Right ventricle myocardium inferior (tissue), 1 donor: ENCODE measurements around the gene TREX2. TPM values are rescaled to one million over a fixed set of nuclear protein-coding genes. Genes with fewer than 3 reads are reported as not detected.
A peak's percentile ranks its signal among the peaks of the same experiment; 100 is the strongest.

ENCODE experiments used
- ATAC-seq: fragments of 200-7000 bp; cut with Tn5 transposase; one replicate; pipeline ENCODE4 v1.9.1; 2020; ENCODE audit warnings: mild to moderate bottlenecking, moderate library complexity
- DNase-seq: peaks from one replicate; pipeline ENCODE4 v3.0.0; 2021; ENCODE audit errors: missing footprints
- intact Hi-C: fragments of 100-400 bp; cut with DNase I; formaldehyde crosslinking; loops from one replicate; pipeline ENCODE4 v1.11.0; 2022
- total RNA-seq: library from RNA; stranded (reverse); fragmentation: NEBNext Ultra II Directional; extraction: Animal tissue kit (Norgen Biotek cat#: 25700); gene quantifications from one replicate; pipeline ENCODE4 v1.2.1, GENCODE V29; 2021
- donor health status: DM: no; HTN: yes; CAD: no; lungs with severe emphysema.

The TREX2 gene
- total RNA-seq, 1 donor from 2014 or later: not detected

GRCh38 chrX:153458476-153458875, 12.6 kb upstream of the TREX2 start:
- ATAC-seq: no peak
- intact Hi-C loops: no loop called here
- no peak for DNase-seq

DNA sequence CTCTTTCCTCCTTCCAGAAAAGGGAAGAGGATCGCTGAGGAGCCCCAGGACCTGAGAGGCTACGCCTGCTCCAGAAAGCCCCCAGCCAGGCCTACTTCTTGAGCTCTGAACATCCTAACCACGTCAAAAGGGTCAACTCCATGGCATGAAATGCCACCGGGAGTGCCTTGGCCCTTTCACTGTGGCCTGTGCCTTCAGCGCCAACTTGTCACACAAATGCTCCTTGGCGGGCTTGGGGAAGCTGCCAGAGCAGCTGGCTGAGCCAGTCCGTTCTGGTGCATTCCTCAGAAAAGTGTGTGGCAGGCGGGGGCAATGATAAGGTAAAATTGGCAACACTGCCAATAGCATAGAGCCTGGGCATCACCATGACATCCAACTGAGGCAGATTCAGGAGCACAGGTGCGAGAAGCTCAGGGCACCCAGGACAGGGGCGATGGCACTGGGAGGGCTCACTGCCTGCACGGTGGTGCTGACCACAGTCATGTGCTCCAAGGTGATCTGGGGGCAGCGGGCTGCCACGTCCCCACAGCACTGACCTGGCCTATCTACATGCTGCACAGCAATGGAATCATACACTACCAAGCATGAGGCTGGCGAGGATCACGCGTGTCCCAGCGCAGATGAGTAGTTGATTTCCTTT, 12.1 kb upstream of the TREX2 start:
- ATAC-seq (no peak), DNase-seq (no peak)
- intact Hi-C loops: no loop called here

DNA sequence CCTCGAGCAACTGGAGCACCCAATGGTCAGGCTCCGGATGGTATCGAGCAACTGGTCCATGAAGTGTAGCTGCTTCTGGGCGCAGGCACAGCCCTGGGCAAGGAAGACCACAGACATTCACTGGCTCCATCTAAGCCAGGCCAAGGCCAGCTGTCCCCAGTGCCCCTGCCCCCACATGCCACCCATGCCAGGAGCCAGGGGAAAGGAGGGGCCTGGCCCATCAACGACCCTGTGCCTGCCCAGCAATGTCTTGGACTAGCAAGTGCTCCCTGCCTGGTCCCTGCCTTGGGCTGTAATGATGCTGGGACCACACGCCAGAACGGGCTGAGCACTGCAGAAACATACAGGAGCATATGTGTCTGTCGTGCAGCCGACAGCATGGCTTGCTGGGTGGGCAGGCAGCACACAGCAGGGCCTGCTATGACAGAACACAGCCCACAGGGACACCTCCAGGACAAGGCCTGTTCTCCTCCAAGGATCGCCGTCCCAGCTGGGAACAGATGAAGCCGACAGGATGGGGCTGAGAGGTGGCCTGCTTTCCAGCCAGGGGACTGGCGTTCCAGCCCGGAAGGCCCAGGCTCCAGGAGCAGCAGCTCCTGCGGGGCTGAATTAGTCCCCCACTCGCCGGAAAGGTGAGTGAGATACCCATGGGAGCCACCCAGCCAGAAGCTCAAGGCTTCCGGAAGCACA, 11.4 kb upstream of the TREX2 start:
- DNase-seq: no peak
- no peak for ATAC-seq
- intact Hi-C loops: no loop called here

DNA sequence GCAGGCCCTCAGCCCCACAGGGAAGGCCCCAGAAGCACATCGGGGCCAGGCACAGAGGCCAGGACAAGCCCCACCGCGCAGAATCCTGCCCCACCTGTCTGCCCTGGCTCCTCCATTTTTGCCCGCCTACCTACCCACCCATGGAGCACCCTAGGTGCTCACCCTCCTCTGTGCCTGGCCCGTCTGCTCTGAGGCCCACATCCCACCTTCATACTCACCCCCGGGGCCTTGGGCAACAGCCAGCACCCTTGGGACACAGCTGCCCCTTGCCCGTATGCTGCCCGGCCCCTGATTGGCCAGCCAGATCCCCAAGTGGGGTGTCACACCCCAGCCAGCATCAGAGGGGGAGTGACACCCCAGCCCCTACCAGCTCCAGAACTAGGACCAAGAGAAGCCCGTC, 10.8 kb upstream of the TREX2 start:
- DNase-seq: no peak
- ATAC-seq: no peak
- intact Hi-C loops: no loop called here

- intact Hi-C loops: no loop called here
- DNase-seq (no peak), ATAC-seq (peak; percentile 76)
These were observed 10.3 kb upstream of the TREX2 start for GRCh38 chrX:153456161-153456560.

DNA sequence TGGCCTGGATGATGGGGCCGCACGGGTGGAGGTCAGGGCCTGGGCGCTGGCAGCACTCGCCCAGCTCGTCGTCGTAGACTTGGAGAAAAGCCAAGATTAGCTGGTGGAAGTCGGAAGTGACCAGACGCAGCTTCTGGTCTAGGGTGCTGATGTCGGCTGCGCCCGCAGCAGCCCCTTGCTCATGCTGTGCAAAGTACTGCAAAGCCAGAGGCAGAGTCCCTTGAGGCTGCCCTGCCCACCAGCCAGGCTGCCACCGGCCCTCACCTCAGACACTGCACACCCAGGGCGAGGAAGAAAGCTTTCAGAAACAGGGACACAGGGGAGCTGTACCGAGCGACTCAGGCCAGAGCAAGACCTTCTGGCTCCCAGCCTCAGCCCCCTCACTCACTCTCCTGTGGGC, 9.7 kb upstream of the TREX2 start:
- DNase-seq: no peak
- no peak for ATAC-seq
- intact Hi-C loops: no loop called here

DNA sequence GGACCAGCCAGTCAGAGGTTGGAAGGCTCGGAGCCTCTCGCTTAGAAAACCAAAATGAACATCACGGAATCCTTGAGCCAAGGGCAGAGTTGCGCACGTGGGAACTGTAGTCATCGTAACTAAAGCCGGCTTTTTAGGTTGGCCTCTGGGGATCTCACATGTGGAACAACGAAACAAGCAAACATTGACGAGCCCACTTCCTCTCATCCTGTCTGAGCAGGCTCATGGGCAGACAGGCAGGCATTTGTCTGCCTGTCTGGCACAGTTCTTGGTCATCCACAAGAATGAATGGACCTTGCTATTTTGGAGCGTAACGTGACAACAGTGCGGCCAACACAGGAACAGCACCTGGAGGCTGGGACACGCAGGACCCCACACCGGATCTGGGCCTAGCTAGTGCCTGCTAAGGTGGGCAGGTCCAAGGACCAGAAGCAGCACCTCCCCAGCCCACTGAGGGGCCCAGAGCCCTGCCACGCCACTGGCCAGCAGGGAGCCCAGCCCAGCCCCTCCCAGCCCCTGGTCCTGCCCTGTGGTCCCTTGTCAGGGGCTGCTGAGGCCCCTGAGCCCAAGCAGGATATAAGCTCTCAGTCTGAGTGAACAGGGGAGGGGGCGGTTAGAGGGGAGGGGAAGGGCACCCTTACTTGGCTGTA, 9.2 kb upstream of the TREX2 start:
- ATAC-seq (no peak), DNase-seq (no peak)
- intact Hi-C loops: no loop called here

DNA sequence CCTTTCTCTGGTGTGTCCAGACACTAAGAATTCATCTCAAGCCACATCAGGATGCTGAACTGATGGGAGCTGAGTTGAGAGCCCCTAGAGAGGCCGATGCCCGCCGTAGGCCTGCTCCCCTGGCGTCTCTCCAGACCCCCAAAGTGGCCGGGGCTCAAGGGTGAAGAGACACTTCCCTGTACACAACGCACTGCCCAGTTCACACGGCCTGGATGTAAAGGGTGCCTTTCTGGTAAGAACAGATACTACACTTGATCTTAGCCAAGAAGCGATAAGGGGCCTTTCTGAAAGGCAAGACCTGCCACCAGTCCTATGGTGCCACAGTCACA, 5.1 kb upstream of the TREX2 start:
- ATAC-seq (no peak), DNase-seq (no peak)
- intact Hi-C loops: no loop called here

GRCh38 chrX:153450114-153450948, 4.5 kb upstream of the TREX2 start:
- no peak for ATAC-seq
- intact Hi-C loops: no loop called here
- no peak for DNase-seq

DNA sequence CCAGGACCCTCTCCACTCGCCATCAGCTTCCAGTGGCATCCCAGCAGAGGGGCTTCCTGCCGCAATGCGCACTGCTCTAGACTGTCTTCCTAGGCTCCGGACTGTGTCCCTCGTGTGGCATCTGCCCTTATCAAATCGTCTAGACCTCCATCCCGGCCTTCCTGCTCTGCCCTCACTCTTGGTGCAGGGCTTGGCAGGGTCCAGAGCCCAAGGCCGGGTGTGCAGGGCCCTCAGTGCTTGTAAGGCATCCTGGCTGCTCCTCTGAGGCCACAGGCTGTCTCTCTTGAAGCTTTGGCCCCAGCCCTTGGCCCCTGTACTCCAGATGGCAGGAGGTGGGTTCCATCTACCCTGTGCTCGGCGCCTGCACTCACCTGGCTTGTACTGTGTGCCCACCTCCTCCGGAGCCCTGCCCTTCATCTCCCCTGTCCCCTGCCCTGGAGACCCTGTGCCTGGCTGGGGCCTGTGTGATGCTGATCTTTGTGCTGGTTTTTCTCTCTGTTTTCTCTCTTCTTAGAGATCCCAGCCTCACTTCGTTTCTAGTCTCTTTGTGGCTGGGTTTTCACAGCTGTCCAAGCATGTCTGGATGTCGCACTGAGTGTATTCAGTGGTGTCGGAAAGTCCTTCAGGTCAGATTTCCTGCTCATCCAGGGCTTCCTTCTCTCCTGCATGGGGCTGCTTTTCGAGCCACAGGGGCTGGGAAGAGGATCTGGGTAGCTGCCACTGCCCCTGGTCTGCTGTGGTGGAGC, 3.7 kb upstream of the TREX2 start:
- no peak for DNase-seq
- no peak for ATAC-seq
- intact Hi-C loops: no loop called here

DNA sequence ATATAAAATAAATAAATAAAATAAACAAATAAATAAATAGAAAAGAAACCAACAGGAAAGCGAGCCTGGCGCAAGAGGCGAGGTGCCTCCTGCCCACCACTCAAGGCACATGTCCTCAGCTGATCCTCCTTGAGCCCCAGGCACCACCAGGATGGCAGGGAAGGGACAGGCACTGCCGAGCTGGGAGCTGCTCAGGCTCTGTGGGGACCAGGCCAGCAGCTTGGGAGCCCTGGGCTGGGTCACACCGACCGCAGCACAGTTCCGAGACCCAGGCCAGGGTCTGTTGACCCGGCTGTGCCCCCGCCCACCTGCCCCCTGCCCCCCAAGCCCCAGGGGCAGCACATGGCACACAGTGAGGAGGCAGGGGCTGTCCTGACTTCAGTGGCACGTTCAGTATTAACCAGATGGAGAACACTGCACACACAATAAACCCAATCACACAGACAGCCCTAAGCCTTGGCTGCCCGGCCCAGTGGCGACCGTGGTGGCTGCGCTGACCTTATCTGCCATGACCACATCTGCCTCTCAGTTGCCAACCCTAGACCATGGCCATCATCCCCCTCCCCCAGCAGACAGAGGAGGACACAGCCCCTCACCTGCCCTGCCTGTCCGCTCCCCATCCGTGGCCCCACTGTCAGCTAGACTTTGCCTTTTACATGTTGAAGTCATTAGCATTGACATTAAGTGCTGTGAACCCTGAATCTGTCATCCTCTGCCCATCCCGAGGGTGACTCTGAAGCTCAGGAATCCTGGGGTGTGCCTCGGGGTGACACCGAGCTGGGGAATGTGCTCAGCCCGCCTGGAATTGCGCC, 2.9 kb upstream of the TREX2 start:
- intact Hi-C loops: no loop called here
- DNase-seq: no peak

GRCh38 chrX:153447581-153447960, 1.7 kb upstream of the TREX2 start:
- intact Hi-C loops: no loop called here
- DNase-seq: no peak
- no peak for ATAC-seq

More for the DNA sequence above, 2.9 kb upstream of the TREX2 start:
- no peak for ATAC-seq

DNA sequence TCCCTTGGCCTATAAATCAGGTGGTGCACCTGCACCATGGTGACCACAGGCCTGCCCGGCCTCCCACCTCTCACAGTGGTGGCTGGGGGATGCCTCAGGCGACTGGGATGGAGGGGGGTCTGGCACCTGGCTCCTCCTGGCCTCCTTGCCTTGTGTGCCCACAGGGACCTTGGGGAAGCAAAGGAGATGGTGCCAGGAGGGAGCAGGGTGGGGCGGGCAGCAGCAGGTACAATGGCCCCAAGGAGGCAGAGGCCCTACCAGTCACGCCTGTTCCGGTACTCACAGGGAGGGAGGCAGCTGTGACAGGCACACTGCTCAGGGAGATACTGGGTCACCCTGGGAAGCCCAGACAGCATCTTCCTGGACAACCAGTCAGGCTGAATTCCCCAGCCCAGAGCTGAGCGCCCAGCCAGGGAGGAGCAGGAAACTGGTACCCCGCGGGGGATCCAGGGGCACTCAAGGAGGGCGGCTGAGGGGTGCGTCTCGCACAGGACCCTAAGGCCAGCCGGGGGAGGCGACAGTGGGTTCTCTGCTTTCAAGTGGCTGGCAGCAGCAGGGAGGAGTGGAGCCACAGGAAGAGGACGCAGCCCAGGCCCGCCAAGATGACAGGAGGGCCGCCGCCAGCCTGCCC, 1.2 kb upstream of the TREX2 start:
- DNase-seq (no peak), ATAC-seq (no peak)
- intact Hi-C loops: no loop called here

- DNase-seq: no peak
- intact Hi-C loops: no loop called here
- ATAC-seq: no peak
These were observed 730 bp upstream of the TREX2 start for GRCh38 chrX:153446636-153446936.

GRCh38 chrX:153445106-153445855, 575 bp downstream of the TREX2 start:
- DNase-seq (no peak), ATAC-seq (no peak)
- intact Hi-C loops: no loop called here

DNA sequence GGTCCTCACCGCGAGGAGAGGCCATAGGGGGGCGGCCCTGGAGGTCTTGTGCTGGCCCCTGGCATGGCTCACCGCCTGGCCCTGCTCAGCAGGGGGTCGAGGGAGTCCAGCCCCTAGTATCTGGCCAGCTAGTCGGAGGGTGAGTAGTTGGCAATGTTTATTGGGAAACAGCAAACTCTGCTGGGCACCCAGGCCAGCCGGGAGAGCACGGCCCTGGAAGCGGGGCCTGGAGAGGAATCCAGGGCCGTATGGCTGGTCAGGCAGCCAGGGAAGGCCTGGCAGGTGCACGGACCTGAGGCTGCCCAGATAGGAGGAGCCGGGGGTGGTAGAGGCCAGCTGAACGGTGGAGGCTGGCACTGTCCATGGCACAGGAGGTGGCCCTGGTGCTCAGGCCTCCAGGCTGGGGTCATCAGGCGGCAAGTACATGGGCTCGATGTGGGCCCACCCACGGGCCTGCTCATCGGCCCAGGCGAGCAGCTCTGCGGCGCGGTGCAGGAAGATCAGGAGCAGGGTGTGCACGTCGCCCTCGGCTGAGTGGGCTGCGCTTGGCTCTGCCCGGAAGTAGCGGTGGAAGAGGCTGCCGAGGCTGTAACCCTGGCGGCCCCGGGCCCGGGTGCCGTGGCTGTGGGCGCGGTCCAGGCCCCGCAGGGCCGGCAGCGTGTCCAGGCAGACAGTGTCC, 1.4 kb downstream of the TREX2 start:
- intact Hi-C loops: no loop called here
- DNase-seq: no peak
- ATAC-seq: no peak
